IMR-90 (cell line): ENCODE results near the gene OR10H2. TPM values are rescaled to one million over a fixed set of nuclear protein-coding genes. Genes with fewer than 3 reads are reported as not detected.

Experiments used
- ATAC-seq: fragments of 200-7000 bp; cut with Tn5 transposase; 2 replicates; pipeline ENCODE4 v1.9.1; 2020; ENCODE audit warnings: low read depth, mild to moderate bottlenecking, moderate library complexity
- BruUV-seq: library from RNA; stranded (reverse); fragments of 400-500 nt; replicated peaks from 2 replicates; lab custom pipeline; 2021; lab: Mats Ljungman, UMichigan
- CTCF ChIA-PET: fragments of 300-600 bp; formaldehyde crosslinking; extraction: SDS; loops from one replicate; lab custom pipeline; 2021; ENCODE audit warnings: antibody characterized with exemption; lab: Yijun Ruan, JAX
- POLR2A ChIA-PET: fragments of 300-600 bp; sonication (Branson Sonifier 250); formaldehyde crosslinking; loops from one replicate; lab custom pipeline; 2022; ENCODE audit warnings: antibody characterized with exemption; ENCODE audit not compliant: unreplicated experiment; lab: Charles Lee
- DNase-seq: peaks from one replicate; pipeline ENCODE4 v3.0.0; 2013
- H2AFZ ChIP-seq: replicated peaks from 2 replicates; pipeline ENCODE3; 2013; ENCODE audit warnings: low read length, mild to moderate bottlenecking; ENCODE audit not compliant: poor library complexity
- H2AK5ac ChIP-seq: 2 replicates; pipeline ENCODE4 v1.6.1; 2013; ENCODE audit warnings: low read depth, low read length, inconsistent platforms
- H2AK9ac ChIP-seq: replicated peaks from 2 replicates; pipeline ENCODE3; 2013; ENCODE audit warnings: mild to moderate bottlenecking, low read depth, low read length, moderate library complexity; ENCODE audit not compliant: poor library complexity
- H2BK120ac ChIP-seq: 2 replicates; pipeline ENCODE4 v1.6.1; 2013; ENCODE audit warnings: low read depth, low read length, inconsistent platforms
- H2BK15ac ChIP-seq: 3 replicates; pipeline ENCODE4 v1.6.1; 2013; ENCODE audit warnings: low read depth, low read length, inconsistent platforms
- H2BK20ac ChIP-seq: 2 replicates; pipeline ENCODE4 v1.6.1; 2013; ENCODE audit warnings: low read depth, mild to moderate bottlenecking, inconsistent platforms, low read length, moderate library complexity
- H2BK5ac ChIP-seq: 2 replicates; pipeline ENCODE4 v1.6.1; 2013; ENCODE audit warnings: mild to moderate bottlenecking, low read depth, low read length, inconsistent platforms; ENCODE audit not compliant: poor library complexity, severe bottlenecking
- H3K14ac ChIP-seq: replicated peaks from 2 replicates; pipeline ENCODE4 v1.6.1; 2013; ENCODE audit warnings: low read depth, low read length, inconsistent platforms
- H3K18ac ChIP-seq: 2 replicates; pipeline ENCODE4 v1.6.1; 2013; ENCODE audit warnings: low read depth, low read length, control low read depth
- H3K23ac ChIP-seq: 2 replicates; pipeline ENCODE4 v1.6.1; 2013; ENCODE audit warnings: low read depth, low read length, inconsistent platforms
- H3K27ac ChIP-seq: 2 replicates; pipeline ENCODE4 v1.5.1; 2013; ENCODE audit warnings: mild to moderate bottlenecking, control low read depth, low read length; ENCODE audit not compliant: insufficient read depth
- H3K27me3 ChIP-seq: 2 replicates; pipeline ENCODE4 v1.6.1; 2013; ENCODE audit warnings: low read length; ENCODE audit not compliant: control insufficient read depth, insufficient read depth
- H3K36me3 ChIP-seq: 2 replicates; pipeline ENCODE4 v1.6.1; 2013; ENCODE audit warnings: low read length, mixed read lengths; ENCODE audit not compliant: control insufficient read depth, insufficient read depth
- H3K4ac ChIP-seq: 2 replicates; pipeline ENCODE4 v1.6.1; 2013; ENCODE audit warnings: low read depth, low read length, inconsistent platforms
- H3K4me1 ChIP-seq: 2 replicates; pipeline ENCODE4 v1.6.1; 2013; ENCODE audit warnings: low read length, mixed read lengths; ENCODE audit not compliant: control insufficient read depth, insufficient read depth
- H3K4me2 ChIP-seq: 2 replicates; pipeline ENCODE4 v1.6.1; 2013; ENCODE audit warnings: low read depth, mild to moderate bottlenecking, control low read depth, low read length, moderate library complexity
- H3K4me3 ChIP-seq: 2 replicates; pipeline ENCODE4 v1.5.1; 2013; ENCODE audit warnings: low read depth, mild to moderate bottlenecking, control low read depth, low read length, moderate library complexity; ENCODE audit not compliant: insufficient read depth
- H3K56ac ChIP-seq: 2 replicates; pipeline ENCODE4 v1.6.1; 2013; ENCODE audit warnings: low read length, inconsistent platforms; ENCODE audit not compliant: insufficient read depth; ENCODE audit errors: extremely low read depth
- H3K79me1 ChIP-seq, 2 experiments: 2 replicates each; pipeline ENCODE4 v1.6.1; 2013; ENCODE audit warnings: low read length in 2 of 2, inconsistent platforms in 1 of 2, low read depth in 1 of 2
- H3K9ac ChIP-seq: 2 replicates; pipeline ENCODE4 v1.6.1; 2013; ENCODE audit warnings: low read depth, low read length, control low read depth
- H3K9me1 ChIP-seq: 2 replicates; pipeline ENCODE4 v1.6.1; 2013; ENCODE audit warnings: low read length, inconsistent platforms; ENCODE audit not compliant: insufficient read depth
- H3K9me3 ChIP-seq: 2 replicates; pipeline ENCODE4 v1.6.1; 2013; ENCODE audit warnings: low read length; ENCODE audit not compliant: control insufficient read depth, insufficient read depth
- H4K20me1 ChIP-seq: 2 replicates; pipeline ENCODE4 v1.6.1; 2013; ENCODE audit warnings: low read length, inconsistent platforms; ENCODE audit not compliant: insufficient read depth
- H4K5ac ChIP-seq: 2 replicates; pipeline ENCODE4 v1.6.1; 2013; ENCODE audit warnings: mild to moderate bottlenecking, low read depth, low read length, control low read depth
- H4K8ac ChIP-seq, 2 experiments: 2 replicates each; pipeline ENCODE4 v1.6.1; 2013; ENCODE audit warnings: low read depth in 2 of 2, low read length in 2 of 2, control low read depth in 1 of 2, inconsistent platforms in 1 of 2
- H4K91ac ChIP-seq: 2 replicates; pipeline ENCODE4 v1.6.1; 2013; ENCODE audit warnings: low read depth, low read length, inconsistent platforms; ENCODE audit not compliant: insufficient read depth
- BHLHE40 ChIP-seq: fragments of 150-350 bp; IDR thresholded peaks from 2 replicates; pipeline ENCODE4 v1.6.1; 2016; ENCODE audit warnings: mild to moderate bottlenecking, low read depth, low read length
- CHD1 ChIP-seq: IDR thresholded peaks from 2 replicates; pipeline ENCODE4 v1.6.1; 2012; ENCODE audit warnings: low read depth, low read length, improper control_type of control experiment
- MAFK ChIP-seq: IDR thresholded peaks from 2 replicates; pipeline ENCODE4 v1.6.1; 2012; ENCODE audit warnings: low read depth, low read length, improper control_type of control experiment
- MXI1 ChIP-seq: IDR thresholded peaks from 2 replicates; pipeline ENCODE4 v1.6.1; 2012; ENCODE audit warnings: low read depth, mild to moderate bottlenecking, low read length, moderate library complexity, borderline replicate concordance
- NFE2L2 ChIP-seq: fragments of 150-350 bp; IDR thresholded peaks from 2 replicates; pipeline ENCODE4 v1.6.1; 2016; ENCODE audit warnings: low read depth, mild to moderate bottlenecking, low read length
- POLR2A ChIP-seq: IDR thresholded peaks from 2 replicates; pipeline ENCODE4 v1.6.1; 2012; ENCODE audit warnings: mild to moderate bottlenecking, low read depth, low read length
- RAD21 ChIP-seq: IDR thresholded peaks from 2 replicates; pipeline ENCODE4 v1.6.1; 2012; ENCODE audit warnings: low read length, improper control_type of control experiment
- RCOR1 ChIP-seq: IDR thresholded peaks from 2 replicates; pipeline ENCODE4 v1.6.1; 2012; ENCODE audit warnings: mild to moderate bottlenecking, low read length, improper control_type of control experiment; ENCODE audit not compliant: insufficient replicate concordance
- RFX5 ChIP-seq: IDR thresholded peaks from 2 replicates; pipeline ENCODE4 v1.8.0; 2012; ENCODE audit warnings: low read depth, mild to moderate bottlenecking, low read length, moderate library complexity
- SMC3 ChIP-seq: fragments of 150-350 bp; IDR thresholded peaks from 2 replicates; pipeline ENCODE4 v1.6.1; 2016; ENCODE audit warnings: low read depth, mild to moderate bottlenecking, antibody characterized with exemption, low read length, moderate library complexity
- WGBS, 2 experiments: methylation state at CpG; one replicate each; pipeline versions ENCODE4 v1.1.5 to v1.1.7; 2013; ENCODE audit warnings: missing lambda C conversion rate in 2 of 2; ENCODE audit not compliant: insufficient read length in 1 of 2; ENCODE audit errors: extremely low coverage in 2 of 2; 5-methylcytosine and 5-hydroxymethylcytosine counted together
- dilution Hi-C: fragments of 300-500 bp; cut with HindIII; formaldehyde crosslinking; loops from one replicate; pipeline ENCODE4 v1.14.3; 2018; ENCODE audit warnings: low sequenced_read_pairs; ENCODE audit not compliant: unreplicated experiment
- in situ Hi-C: fragments of 300-500 bp; cut with MboI; formaldehyde crosslinking; loops from 3 replicates; pipeline ENCODE4 v1.14.3; 2019; ENCODE audit warnings: low sequenced_read_pairs, inconsistent platforms, mixed read lengths
- intact Hi-C: fragments of 100-400 bp; cut with micrococcal nuclease; formaldehyde crosslinking; loops from 2 replicates; pipeline ENCODE4 v1.10.0; 2022
- polyA plus RNA-seq, 3 experiments: library from polyadenylated mRNA; depleted of rRNA; stranded (reverse); fragments of >200 nt; gene quantifications; 2 replicates each; pipeline ENCODE4 v1.2.3, GENCODE V29; 2012; ENCODE audit warnings: low replicate concordance in 1 of 3
- total RNA-seq: library from RNA; depleted of rRNA; stranded (reverse); fragments of >200 nt; gene quantifications from 2 replicates; pipeline ENCODE4 v1.2.3, GENCODE V29; 2012
- TF ChIP-seq, protein P1 (sequence below): fragments of 150-350 bp; IDR thresholded peaks from 2 replicates; pipeline ENCODE4 v1.6.1; 2017; ENCODE audit warnings: mild to moderate bottlenecking, antibody characterized with exemption, low read length, low read depth
- TF ChIP-seq, protein P2 (sequence below): conservative IDR thresholded peaks from 2 replicates; pipeline ENCODE4 v1.5.1; 2012; ENCODE audit warnings: mild to moderate bottlenecking, low read depth, low read length, improper control_type of control experiment

The OR10H2 gene
- total and polyA plus RNA-seq, 2 of the 4 experiments (the other 2 are of a cell fraction), result not detected

DNA sequence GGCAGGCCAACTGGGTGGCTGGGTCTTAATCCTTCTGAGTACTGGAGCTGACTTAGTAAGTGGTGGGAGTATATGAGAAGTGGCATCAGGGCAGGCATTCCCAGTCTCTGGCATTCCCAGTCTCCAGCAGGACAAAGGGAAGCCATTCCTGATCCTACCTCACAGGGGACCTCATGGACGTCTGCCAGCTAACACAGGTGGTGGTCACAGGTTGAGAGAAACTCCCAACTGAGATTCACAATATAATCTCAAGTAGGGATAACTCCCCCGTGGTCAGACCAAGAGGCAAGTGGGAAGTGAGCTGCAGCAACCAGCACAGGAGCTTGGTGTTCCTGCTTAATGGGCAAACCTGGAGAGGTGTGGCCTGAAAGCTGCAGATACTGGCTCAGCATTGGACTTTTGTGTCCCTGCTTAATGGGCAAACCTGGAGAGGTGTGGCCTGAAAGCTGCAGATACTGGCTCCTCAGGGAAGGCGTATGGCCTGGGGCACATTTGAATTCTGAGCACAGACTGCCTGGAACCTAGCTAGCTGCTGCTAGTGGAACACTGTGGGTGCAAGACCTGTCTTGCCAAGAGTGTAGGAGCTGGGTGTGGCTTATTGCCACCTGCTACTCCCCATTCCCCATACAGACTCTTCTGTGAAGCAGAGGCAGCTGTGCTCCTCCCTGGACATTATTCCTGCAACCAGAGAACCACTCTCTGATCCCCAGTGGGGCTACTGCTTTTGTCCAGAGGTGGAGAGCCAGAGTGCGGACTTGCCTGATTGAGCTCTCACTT is 25.9 kb upstream of the OR10H2 start:
- Histone ChIP-seq H2AK5ac (no peak overlapping the region), H2BK120ac (no peak overlapping the region), H3K9ac (no peak overlapping the region), H3K27ac (no peak overlapping the region), H3K36me3 (no peaks in the 10 kb centered on the region), H3K4me2 (no peak overlapping the region), H3K23ac (no peak overlapping the region), H3K27me3 (no peaks in the 10 kb centered on the region), H2BK15ac (no peak overlapping the region), H4K5ac (no peak overlapping the region), H3K14ac (no peak overlapping the region), H3K56ac (no peak overlapping the region), H2AK9ac (no peak overlapping the region), H4K91ac (no peak overlapping the region), H3K4me3 (no peak overlapping the region), H3K4me1 (no peaks in the 10 kb centered on the region), H4K20me1 (no peaks in the 10 kb centered on the region), H2BK5ac (no peak overlapping the region), H3K18ac (no peak overlapping the region), H2BK20ac (no peak overlapping the region), H3K4ac (no peak overlapping the region), H3K79me1 (no peaks in the 10 kb centered on the region), H3K9me1 (no peaks in the 10 kb centered on the region), H3K9me3 (peaks cover 15% of the 10 kb centered on the region; the same call in 1 of the 2 replicates), H4K8ac (no peak overlapping the region), H2AFZ (no peak overlapping the region)
- no peak for TF ChIP-seq RFX5
- TF ChIP-seq MAFK, result no peak
- no peak for TF ChIP-seq MXI1
- TF ChIP-seq, protein P1, sequence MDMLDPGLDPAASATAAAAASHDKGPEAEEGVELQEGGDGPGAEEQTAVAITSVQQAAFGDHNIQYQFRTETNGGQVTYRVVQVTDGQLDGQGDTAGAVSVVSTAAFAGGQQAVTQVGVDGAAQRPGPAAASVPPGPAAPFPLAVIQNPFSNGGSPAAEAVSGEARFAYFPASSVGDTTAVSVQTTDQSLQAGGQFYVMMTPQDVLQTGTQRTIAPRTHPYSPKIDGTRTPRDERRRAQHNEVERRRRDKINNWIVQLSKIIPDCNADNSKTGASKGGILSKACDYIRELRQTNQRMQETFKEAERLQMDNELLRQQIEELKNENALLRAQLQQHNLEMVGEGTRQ, result no peak
- no peak for TF ChIP-seq POLR2A
- TF ChIP-seq, protein P2, sequence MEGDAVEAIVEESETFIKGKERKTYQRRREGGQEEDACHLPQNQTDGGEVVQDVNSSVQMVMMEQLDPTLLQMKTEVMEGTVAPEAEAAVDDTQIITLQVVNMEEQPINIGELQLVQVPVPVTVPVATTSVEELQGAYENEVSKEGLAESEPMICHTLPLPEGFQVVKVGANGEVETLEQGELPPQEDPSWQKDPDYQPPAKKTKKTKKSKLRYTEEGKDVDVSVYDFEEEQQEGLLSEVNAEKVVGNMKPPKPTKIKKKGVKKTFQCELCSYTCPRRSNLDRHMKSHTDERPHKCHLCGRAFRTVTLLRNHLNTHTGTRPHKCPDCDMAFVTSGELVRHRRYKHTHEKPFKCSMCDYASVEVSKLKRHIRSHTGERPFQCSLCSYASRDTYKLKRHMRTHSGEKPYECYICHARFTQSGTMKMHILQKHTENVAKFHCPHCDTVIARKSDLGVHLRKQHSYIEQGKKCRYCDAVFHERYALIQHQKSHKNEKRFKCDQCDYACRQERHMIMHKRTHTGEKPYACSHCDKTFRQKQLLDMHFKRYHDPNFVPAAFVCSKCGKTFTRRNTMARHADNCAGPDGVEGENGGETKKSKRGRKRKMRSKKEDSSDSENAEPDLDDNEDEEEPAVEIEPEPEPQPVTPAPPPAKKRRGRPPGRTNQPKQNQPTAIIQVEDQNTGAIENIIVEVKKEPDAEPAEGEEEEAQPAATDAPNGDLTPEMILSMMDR, result no peak
- no peak for TF ChIP-seq NFE2L2
- no peak for TF ChIP-seq RCOR1
- TF ChIP-seq SMC3, result no peak
- TF ChIP-seq CHD1, result no peak
- TF ChIP-seq RAD21, result no peak
- no peak for TF ChIP-seq BHLHE40
- CTCF ChIA-PET, result no interaction called here
- POLR2A ChIA-PET, result no interaction called here
- no CpG with 5 or more reads among the region's 4 CpGs for WGBS, 2 experiments
- dilution Hi-C loops (no loop called here), in situ Hi-C loops (no loop called here), intact Hi-C loops (no loop called here)
- DNase-seq (no peak), ATAC-seq (no peak)
- BruUV-seq, result no TSS peak
